OCI-M2 (cell line): ENCODE results near the gene DNAJC12.
"Not testable (repeated sequence)": the region's sequence is repeated elsewhere in the genome, so short reads cannot be mapped to it uniquely, and the experiment has no call there.

Experiments used
- DNase-seq: peaks from one replicate; lab custom pipeline; 2025; ENCODE audit not compliant: unreplicated experiment; lab: John Stamatoyannopoulos, UW

The DNAJC12 gene

DNA sequence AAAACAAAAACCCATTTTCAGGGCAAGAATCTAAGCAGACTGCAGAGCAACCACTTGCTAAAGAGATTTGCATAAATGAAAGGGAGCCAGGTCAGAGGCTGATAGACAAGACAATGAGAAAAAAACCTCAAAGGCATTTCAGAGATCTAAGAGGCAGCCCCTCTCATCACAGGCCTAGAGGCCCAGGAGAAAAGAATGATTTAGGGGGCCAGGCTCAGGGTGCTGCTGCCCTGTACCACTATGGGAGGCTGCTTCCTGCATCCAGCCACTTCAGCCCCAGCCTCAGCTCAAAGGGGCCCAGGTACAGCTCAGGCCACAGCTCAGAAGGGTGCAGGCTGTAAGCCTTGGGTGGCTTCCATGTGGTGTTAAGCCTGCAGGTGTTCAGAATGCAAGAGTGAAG is 3.7 kb upstream of the DNAJC12 start:
- DNase-seq: no peak

DNA sequence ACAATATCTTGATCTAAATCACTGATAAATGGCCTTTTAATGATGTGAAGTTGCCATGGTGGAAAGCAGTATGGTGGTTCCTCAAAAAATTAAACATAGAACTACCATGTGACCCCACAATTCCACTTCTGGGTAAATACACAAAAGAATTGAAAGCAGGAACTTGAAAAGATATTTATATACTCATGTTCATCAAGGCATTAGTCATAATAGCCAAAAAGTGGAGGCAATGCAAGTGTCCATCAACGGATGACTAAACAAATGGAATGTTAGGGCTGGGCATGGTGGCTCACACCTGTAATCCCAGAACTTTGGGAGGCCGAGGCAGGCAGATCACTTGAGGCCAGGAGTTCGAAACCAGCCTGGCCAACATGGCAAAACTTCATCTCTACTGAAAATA is 2.0 kb upstream of the DNAJC12 start:
- DNase-seq: no peak

DNA sequence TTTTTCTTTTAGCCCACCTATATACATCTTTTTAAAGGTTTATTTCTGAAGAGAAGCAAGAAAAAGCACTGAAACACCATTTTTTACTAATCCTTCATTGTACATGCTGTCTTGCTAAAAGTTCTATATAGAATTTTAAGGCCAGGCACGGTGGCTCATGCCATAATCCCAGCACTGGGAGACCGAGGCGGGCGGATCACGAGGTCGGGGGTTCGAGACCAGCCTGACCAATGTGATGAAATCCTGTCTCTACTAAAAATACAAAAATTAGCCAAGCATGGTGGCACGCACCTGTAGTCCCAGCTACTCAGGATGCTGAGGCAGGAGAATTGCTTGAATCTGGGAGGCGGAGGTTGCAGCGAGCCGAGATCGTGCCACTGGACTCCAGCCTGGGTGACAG is 1.5 kb upstream of the DNAJC12 start:
- not testable (repeated sequence) for DNase-seq

DNA sequence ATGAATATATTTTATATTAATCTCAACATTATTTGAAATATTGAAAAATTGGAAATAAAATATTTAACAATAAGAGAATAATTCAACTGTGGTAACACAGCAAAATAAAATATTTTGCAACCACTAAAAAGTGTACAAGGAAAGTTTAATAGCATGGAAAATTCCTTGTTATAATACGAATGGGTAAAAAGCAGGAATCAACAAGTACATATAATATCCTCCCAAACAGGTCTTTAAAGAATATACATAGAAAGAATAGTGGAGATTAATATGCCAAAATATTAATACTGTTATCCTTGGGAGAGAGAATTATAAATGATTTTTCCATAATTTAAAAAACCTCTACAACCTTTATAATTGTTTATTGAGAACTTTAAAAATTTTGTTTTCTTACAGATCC is 1.0 kb downstream of the DNAJC12 start:
- no peak for DNase-seq

DNA sequence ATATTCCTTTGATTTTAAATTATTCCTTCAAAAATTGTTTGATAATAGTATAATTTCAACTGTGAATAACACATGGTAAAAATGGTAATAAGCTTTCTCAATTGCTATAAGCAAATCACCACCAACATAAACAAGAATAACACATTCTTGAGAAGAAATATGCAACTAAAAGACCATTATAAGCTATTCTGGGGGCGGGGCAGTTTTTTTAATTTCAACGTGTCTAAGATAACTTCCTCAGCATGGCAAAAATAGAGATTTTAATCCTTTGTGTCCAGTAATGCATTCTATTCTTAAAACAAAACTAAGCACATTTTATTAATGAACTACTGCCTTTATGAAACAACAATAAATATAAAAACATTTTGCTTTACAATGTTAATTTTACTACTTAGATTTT is 1.5 kb downstream of the DNAJC12 start:
- no peak for DNase-seq

DNA sequence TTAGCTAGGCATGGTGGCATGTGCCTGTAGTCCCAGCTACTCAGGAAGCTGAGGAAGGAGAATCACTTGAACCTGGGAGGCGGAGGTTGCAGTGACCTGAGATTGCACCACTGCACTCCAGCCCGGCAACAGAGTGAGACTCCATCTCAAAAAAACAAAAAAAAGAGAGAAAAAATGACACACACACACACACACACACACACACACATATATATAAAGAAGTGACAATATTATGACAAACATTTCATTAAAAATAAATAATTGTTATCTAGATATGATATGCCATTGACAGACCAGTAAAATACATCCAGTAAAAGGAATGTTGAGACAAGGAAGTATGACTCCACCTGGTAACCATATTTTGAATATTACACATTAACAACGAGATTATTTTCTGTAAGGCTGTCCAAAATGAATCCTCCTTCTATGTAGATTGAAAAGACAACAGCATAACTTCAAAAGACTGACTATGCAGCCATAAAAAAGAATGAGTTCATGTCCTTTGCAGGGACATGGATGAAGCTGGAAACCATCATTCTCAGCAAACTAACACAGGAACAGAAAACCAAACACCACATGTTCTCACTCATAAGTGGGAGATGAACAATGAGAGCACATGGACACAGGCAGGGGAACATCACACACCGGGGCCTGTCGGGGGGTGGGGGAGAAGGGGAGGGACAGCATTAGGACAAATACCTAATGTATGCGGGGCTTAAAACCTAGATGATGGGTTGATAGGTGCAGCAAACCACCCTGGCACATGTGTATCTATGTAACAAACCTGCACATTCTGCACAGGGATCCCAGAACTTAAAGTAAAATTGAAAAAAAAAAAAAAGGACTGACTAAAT is 2.2 kb downstream of the DNAJC12 start:
- not testable (repeated sequence) for DNase-seq

DNA sequence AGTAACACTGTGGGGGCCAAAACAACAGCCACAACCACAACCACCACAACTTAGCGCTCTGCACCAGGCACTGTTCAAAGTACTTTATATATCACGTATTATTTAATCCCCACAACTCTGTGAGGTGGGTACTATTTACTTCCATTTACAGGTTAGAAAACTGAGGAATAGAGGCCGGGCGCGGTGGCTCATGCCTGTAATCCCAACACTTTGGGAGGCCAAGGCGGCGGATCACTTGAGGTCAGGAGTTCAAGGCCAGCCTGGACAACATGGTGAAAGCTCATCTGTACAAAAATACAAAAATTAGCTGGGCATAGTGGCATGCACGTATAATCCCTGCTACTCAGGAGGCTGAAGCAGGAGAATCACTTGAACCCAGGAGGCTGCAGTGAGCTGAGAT is 3.6 kb downstream of the DNAJC12 start:
- DNase-seq: no peak

DNA sequence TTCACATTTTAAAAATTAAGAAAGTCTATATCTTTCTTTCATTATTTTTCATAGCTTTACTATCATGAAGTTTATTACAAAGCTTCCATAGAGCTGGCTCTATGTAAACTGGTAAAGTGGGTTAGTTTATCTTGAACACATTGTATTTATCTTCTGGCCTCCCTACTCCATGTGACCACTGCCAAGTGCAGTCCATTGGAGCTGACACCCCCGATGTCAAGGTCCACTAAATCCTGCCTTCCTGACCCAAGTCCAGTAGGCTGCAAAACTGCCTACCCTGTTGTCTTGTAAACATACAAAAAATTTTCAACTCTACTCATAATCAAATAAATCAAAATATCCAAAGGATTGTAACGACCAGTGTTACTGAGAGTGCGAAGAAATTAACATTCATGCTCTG is 10.2 kb downstream of the DNAJC12 start:
- no peak for DNase-seq

DNA sequence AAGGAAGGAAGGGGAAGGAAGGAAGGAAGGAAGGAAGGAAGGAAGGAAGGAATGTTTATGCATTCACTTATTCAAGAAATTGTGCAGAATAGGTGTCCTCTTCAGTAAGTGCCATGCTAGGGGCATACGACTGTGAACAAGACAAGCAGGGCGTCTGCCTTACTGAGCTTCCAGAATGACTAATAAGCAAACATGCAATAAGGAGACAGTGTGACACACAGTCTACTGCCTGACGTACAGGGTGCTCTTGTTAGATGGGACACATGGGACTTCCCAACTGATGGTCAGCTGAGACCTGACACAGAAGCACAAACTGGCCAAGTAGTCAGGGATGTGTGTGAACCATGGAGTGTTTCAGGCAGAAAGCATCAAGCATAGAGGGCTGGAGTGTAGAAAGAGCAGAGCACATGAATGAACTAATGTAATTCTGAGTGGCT is 18.2 kb downstream of the DNAJC12 start:
- no peak for DNase-seq

DNA sequence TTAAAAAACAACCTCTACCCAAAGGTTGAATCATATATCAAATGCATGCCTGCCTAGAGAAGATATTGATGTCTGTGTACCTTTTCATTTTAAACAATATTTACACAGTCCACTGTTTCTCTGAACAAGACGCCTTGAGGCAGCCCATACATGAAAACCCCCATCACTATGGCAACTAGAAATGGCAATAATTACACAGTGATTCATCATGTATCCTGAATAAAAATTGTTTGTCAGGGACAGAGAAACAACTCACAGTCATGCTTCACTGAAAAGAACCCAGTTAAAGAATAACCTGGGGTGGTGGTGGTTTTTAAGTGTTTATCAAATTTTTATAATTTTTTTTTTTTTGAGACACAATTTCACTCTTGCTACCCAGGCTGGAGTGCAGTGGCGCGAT is 19.7 kb downstream of the DNAJC12 start:
- no peak for DNase-seq

DNA sequence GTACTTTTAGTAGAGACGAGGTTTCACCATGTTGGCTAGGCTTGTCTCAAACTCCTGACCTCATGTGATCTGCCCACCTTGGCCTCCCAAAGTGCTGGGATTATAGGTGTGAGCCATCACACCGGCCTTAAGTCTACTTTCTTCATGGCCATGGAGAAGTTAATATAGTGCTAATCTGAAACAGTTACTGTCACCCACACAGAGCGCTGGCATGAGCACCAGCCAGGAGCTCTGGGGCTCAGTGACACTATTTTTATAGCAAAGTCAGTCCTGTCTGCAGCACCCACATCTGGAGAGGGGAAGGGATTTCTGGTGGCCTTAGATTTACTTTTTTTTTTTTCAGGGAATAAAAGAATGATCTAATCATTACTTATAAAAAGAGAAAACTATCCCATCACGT is 21.3 kb downstream of the DNAJC12 start:
- DNase-seq: no peak

DNA sequence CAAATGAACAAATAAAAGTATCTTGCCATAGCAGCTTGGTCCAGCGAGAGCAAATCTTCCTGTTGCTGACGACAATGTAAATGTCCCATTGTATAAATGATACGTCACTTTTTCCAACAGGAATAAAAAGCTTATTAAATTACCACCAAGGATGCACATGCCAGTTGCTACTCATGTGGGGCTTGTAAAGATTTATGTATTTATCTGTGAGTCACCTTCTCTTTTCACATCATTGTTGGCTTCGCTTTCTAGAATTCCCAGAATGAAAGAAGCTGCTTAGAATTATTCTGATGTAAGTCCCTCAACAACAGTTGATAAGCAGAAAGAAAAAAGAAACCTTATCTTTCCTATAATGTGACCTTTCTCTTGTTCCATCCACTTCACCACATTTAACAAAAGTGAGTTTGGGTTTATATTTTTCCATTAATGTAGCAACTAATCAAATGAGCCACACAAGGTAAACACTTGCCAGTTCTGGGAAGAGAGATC is 22.4 kb downstream of the DNAJC12 start:
- no peak for DNase-seq

DNA sequence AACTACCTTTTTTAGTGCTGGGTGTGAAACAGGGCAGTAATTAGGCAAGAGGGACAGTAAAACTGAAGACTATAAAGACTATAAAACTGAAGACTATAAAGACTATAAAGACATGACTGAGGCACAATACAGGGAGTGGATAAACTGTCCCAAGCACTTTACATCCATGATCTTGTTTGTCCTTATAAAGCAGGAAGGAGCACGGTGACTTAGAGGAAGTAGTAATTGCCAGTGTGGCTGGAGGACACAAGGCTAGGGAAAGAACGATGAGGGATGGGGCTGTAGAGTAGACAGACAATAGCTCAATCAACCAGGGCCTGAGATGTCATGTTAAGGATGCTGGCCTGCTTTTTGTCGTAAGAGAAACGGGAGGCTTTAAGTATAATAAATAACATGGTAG is 26.0 kb downstream of the DNAJC12 start:
- no peak for DNase-seq

DNA sequence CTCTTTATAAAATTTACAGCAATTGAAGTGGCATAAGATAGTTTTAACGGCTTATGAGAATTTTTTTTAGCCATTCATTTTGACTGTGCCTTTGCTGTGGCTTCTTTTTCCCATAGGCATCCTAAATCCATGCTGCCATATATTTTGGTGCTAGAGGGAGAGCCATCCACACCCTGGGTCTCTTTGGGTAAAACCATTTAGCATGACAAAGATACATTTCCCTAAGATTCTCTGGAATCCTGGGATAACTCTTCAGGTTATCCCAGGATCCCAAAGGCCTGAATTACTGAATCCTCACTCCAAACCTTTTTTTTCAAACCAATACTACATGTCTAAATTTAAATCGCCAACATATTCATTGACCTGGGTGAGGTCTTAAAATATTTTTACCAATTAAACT is 28.9 kb downstream of the DNAJC12 start:
- DNase-seq: no peak

DNA sequence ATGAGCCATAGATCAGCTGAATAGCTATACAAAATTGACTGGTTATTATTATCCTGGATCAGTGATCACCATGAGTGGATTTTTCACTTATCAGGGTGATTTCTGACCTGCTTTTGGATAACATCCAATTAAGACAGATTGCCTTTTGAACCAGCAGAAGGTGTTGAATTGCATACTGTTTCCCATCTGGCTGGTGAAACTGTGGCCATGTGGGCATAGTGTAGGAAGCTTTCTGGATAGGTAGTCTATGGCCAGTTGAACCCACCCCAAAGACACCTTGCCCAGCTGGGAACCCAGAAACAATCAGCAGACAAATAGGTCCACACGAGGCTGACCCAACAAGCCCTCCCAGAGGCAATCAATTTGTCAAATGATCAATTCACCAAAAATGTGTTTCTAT is 29.3 kb downstream of the DNAJC12 start:
- no peak for DNase-seq

DNA sequence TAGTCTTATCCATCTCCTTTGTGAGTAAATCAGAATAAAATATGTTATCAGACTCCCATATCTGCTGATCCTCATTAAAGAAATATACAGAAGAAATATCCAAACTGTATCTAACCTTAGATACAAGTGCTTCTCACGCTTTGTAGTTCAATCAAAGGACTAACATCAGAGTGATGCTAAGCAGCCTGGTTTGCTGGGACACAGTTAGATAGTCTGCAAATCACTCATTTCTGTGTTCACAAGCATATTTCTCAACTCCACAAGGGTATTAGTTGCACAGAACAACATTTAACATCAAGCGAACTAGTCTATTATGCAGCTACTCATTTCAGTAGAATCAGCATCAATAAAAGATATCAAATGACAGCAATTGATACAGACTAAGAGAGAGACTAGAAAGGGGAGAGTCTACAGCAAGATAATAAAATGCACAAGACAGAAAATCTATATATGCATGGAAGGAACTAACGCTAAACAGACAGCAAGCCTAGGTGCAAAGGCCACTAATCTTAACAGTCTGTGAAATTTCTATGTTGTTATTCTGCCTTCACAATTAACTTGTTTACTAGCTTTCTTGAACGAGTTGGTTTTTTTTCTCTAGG is 30.0 kb downstream of the DNAJC12 start:
- no peak for DNase-seq

DNA sequence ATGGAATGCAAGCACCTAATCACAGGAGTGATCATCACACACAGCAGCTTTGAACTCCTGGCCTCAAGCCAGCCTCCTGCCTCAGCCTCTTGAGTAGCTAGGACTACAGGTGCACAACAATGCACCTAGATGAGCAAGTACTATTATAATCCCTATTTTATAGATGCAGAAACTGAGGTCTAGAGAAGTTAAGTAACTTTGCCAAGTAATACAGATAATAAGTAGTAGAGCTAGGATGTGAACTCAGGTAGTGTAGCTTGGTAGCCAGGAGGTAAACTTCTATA is 33.7 kb downstream of the DNAJC12 start:
- DNase-seq: no peak

DNA sequence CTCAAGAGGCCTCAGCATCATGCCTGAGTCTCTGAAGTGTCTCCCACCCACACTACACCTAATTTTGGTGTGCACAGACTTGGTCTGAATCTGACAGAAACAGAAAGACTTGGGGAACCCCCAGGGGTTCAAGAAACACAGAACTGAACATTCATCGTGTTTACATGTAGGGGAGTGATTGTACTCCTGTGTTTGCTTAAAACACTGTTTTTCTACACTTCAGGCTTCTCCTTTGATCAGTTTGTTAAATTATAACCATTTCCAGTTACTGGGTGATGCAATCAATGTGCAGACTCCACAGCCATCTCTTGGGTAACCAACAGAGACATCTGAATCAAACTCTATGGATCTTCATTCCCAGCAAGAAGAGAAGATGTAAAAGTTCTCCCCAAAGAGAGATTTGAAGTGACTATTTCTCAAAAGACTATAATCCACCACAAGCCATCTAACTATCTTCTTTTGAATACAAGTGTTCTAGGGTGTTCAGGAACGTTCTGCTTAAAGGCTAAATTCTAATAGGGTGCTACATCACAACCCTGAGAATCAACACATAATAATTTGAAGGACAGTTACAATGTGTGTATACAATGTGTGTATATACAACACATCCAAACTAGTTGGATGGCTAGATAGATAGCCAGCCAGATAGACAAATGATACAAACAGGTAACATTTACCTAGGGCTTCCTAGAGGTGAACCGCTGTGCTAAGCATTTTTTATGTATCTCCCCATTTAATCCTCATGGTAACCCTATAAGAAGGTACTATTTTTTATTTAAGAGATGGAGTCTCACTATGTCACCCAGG is 34.2 kb downstream of the DNAJC12 start:
- no peak for DNase-seq

DNA sequence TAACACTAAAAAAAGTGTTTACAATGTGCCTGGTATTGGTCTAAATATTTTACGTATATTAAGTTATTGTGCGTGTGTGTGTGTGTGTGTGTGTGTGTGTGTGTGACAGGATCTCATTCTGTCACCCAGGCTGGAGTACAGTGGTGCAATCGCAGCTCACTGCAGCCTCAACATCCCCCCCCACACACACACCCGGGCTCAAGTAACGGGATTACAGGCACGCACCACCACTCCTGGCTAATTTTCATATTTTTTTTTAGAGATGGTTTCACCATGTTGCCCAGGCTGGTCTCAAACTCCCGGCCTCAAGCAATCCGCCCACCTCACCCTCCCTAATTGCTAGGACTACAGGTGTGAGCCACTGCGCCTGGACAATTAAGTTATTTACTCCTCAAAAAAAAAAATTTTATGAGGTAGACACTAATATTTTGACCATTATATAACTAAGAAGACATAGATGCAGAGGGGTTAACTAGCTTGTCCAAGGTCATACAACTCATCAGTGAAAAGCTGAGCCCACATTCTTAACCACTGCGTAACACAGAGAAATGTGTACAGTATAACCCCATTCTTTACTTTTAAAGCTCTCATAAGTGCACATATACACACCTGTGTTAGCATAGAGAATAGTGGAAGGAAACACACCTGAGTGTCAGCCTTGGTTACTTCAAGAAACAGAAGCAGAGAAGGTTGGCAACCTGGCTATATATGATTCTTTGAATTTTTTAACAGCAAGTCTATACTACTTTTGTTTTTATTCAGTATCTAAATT is 35.0 kb downstream of the DNAJC12 start:
- no peak for DNase-seq

DNA sequence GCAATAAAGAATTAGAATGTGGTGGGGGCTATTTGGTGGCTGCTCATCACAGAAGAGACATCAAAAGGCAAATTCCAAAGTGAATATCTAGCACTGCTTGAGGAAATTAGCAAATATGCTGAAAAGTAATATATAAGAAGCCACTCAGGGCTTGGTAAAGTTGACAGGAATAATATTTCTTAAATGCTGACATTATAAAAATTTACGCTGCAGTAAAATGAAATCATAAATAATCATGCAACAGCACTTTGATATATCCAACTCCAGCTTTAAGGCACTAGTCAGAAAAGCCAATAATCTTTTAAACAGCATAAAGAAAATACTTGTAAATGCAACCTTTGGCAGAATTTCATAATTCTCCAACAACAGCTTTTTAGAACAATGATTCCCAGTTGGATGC is 36.9 kb downstream of the DNAJC12 start:
- DNase-seq: no peak

DNA sequence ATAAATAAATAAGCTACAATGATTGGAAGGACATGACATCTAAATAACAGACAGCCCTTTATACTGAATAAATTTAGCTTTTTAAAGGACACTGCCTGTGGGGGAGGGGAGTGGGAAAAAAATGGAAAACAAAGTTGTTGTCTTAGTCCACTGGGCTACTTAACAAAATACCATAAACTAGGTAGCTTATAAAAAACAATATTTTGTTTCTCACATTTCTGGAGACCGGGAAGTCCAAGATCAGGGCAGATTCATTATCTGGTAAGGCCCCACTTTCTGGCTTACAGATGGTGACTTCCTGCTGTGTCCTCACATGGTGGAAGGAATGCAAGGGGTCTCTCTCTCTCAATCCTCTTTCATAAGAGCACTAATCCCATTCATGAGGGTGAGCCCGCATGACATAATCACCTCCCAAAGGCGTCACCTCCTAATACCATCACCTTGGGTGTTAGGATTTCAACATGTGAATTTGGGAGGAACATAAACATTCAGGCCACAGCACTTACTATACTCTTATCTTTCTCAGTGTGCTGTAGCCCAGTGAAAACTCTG is 43.0 kb downstream of the DNAJC12 start:
- DNase-seq: no peak
